ENCODE data around the gene LDHD. TPM values are rescaled to one million over a fixed set of nuclear protein-coding genes. Genes with fewer than 3 reads are reported as not detected.
A peak's percentile ranks its signal among the peaks of the same experiment; 100 is the strongest.

LDHD gene
- total RNA-seq, 1 donor from 2014 or later: 1.2 TPM

GRCh38 chr16:75108792-75109731, 7.5 kb downstream of the LDHD start:
- peak overlapping the region; percentile 91 for H3K27ac Mint-ChIP-seq (ENCODE audit: unreplicated experiment)
- peaks cover 63% of the 10 kb centered on the region for H3K4me1 Mint-ChIP-seq (ENCODE audit: unreplicated experiment)
- no peak for TF ChIP-seq CTCF (IDR thresholded peaks at IDR 0.05)
- peaks cover 16% of the 10 kb centered on the region for H3K36me3 Mint-ChIP-seq (ENCODE audit: unreplicated experiment)
- H3K4me3 Mint-ChIP-seq (ENCODE audit: unreplicated experiment): no peak overlapping the region
- H3K27me3 Mint-ChIP-seq (ENCODE audit: unreplicated experiment): no peaks in the 10 kb centered on the region
- H3K9me3 Mint-ChIP-seq (ENCODE audit: unreplicated experiment): no peaks in the 10 kb centered on the region
- DNase-seq (ENCODE audit: extremely low spot score, unreplicated experiment): peak; percentile 90

GRCh38 chr16:75107505-75107904, 9.1 kb downstream of the LDHD start:
- Mint-ChIP-seq H3K4me3 (ENCODE audit: unreplicated experiment) (no peak overlapping the region), H3K27ac (ENCODE audit: unreplicated experiment) (peak overlapping the region; percentile 23), H3K36me3 (ENCODE audit: unreplicated experiment) (peaks cover 25% of the 10 kb centered on the region), H3K27me3 (ENCODE audit: unreplicated experiment) (no peaks in the 10 kb centered on the region), H3K9me3 (ENCODE audit: unreplicated experiment) (no peaks in the 10 kb centered on the region), H3K4me1 (ENCODE audit: unreplicated experiment) (peaks cover 63% of the 10 kb centered on the region)
- TF ChIP-seq CTCF (IDR thresholded peaks at IDR 0.05): no peak
- DNase-seq (ENCODE audit: extremely low spot score, unreplicated experiment): no peak

- H3K36me3 Mint-ChIP-seq (ENCODE audit: unreplicated experiment): peaks cover 27% of the 10 kb centered on the region
- DNase-seq (ENCODE audit: extremely low spot score, unreplicated experiment): no peak
Observed at GRCh38 chr16:75106351-75107274, 10.0 kb downstream of the LDHD start.

GRCh38 chr16:75105306-75106061, 11.1 kb downstream of the LDHD start:
- H3K27ac Mint-ChIP-seq (ENCODE audit: unreplicated experiment): peak overlapping the region; percentile 54
- no peak for TF ChIP-seq CTCF (IDR thresholded peaks at IDR 0.05)
- peaks cover 27% of the 10 kb centered on the region for H3K36me3 Mint-ChIP-seq (ENCODE audit: unreplicated experiment)
- no peaks in the 10 kb centered on the region for H3K9me3 Mint-ChIP-seq (ENCODE audit: unreplicated experiment)
- no peak for DNase-seq (ENCODE audit: extremely low spot score, unreplicated experiment)
- no peak overlapping the region for H3K4me3 Mint-ChIP-seq (ENCODE audit: unreplicated experiment)
- no peaks in the 10 kb centered on the region for H3K27me3 Mint-ChIP-seq (ENCODE audit: unreplicated experiment)
- H3K4me1 Mint-ChIP-seq (ENCODE audit: unreplicated experiment): peaks cover 54% of the 10 kb centered on the region

More at GRCh38 chr16:75106351-75107274, 10.0 kb downstream of the LDHD start:
- H3K4me1 Mint-ChIP-seq (ENCODE audit: unreplicated experiment): peaks cover 60% of the 10 kb centered on the region
- H3K27me3 Mint-ChIP-seq (ENCODE audit: unreplicated experiment): no peaks in the 10 kb centered on the region
- H3K27ac Mint-ChIP-seq (ENCODE audit: unreplicated experiment): peak overlapping the region; percentile 23
- no peak overlapping the region for H3K4me3 Mint-ChIP-seq (ENCODE audit: unreplicated experiment)
- no peaks in the 10 kb centered on the region for H3K9me3 Mint-ChIP-seq (ENCODE audit: unreplicated experiment)
- no peak for TF ChIP-seq CTCF (IDR thresholded peaks at IDR 0.05)

Data from osteocyte (in vitro differentiated cells).